ENCODE data around the gene FAM131A. TPM values are rescaled to one million over a fixed set of nuclear protein-coding genes. Genes with fewer than 3 reads are reported as not detected.

FAM131A gene
- total and polyA plus RNA-seq, 9 of the 15 experiments (the other 6 are each of a cell fraction or from before 2014, with no cell fraction given), result 0.48 to 11.1 (median 4.3) TPM

GRCh38 chr3:184299488-184300377, 37.7 kb upstream of the FAM131A start (continued):
- TF ChIP-seq, protein P1, sequence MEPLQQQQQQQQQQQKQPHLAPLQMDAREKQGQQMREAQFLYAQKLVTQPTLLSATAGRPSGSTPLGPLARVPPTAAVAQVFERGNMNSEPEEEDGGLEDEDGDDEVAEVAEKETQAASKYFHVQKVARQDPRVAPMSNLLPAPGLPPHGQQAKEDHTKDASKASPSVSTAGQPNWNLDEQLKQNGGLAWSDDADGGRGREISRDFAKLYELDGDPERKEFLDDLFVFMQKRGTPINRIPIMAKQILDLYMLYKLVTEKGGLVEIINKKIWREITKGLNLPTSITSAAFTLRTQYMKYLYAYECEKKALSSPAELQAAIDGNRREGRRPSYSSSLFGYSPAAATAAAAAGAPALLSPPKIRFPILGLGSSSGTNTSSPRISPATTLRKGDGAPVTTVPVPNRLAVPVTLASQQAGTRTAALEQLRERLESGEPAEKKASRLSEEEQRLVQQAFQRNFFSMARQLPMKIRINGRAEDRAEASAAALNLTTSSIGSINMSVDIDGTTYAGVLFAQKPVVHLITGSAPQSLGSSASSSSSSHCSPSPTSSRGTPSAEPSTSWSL (CRISPR knock-in tag; IDR thresholded peaks at IDR 0.05; ENCODE audit: borderline replicate concordance), result no peak
- no peak for TF ChIP-seq RBM22 (IDR thresholded peaks at IDR 0.05; ENCODE audit: low read depth, low read length, poor library complexity, severe bottlenecking)
- TF ChIP-seq TCFL5 (CRISPR knock-in tag; conservative IDR thresholded peaks at IDR 0.05), result no peak
- 0 out of 2 replicates have a peak, but pooled peaks have one; percentile 17 for TF ChIP-seq ZFP91 (CRISPR knock-in tag; IDR thresholded peaks at IDR 0.05)
- no peak for TF ChIP-seq TOE1 (IDR thresholded peaks at IDR 0.05; ENCODE audit: borderline replicate concordance)
- TF ChIP-seq TOE1 (CRISPR knock-in tag; IDR thresholded peaks at IDR 0.05; ENCODE audit: borderline replicate concordance, low read depth), result 0 out of 2 replicates have a peak, but pooled peaks have one; percentile 45
- 0 out of 2 replicates have a peak, but pooled peaks have one; percentile 40 for TF ChIP-seq ZNF609 (CRISPR knock-in tag; IDR thresholded peaks at IDR 0.05; ENCODE audit: borderline replicate concordance)
- TF ChIP-seq ZFX (CRISPR knock-in tag; IDR thresholded peaks at IDR 0.05), result peak; percentile 64
- 0 out of 2 replicates have a peak, but pooled peaks have one; percentile 38 for TF ChIP-seq E2F4 (CRISPR knock-in tag; IDR thresholded peaks at IDR 0.05; ENCODE audit: low read depth)
- TF ChIP-seq TEAD1 (CRISPR knock-in tag; IDR thresholded peaks at IDR 0.05), result peak in 1 of 2 experiments; percentile 49; a peak in 1 of 4 replicates
- TF ChIP-seq COPS2 (conservative IDR thresholded peaks at IDR 0.05), result no peak
- no peak for TF ChIP-seq RFX5 (IDR thresholded peaks at IDR 0.05; ENCODE audit: low read depth, low read length)
- 0 out of 2 replicates have a peak, but pooled peaks have one; percentile 46 for TF ChIP-seq ZNF511 (CRISPR knock-in tag; IDR thresholded peaks at IDR 0.05)
- TF ChIP-seq ZNF12 (CRISPR knock-in tag; IDR thresholded peaks at IDR 0.05), result 0 out of 2 replicates have a peak, but pooled peaks have one; percentile 16
- no peak for TF ChIP-seq ZNF354B (CRISPR knock-in tag; IDR thresholded peaks at IDR 0.05)
